Activated CD4-positive, alpha-beta T cell treated with anti-CD3 and anti-CD28 coated beads, Interleukin-10, Interleukin-2, amounts not matched to agents 100 ng/mL and 50 ng/mL, durations not matched to agents 16 hours and 8 hours (primary cell): Measurements from ENCODE around the gene OBP2B.
"Not testable (repeated sequence)": the region's sequence is repeated elsewhere in the genome, so short reads cannot be mapped to it uniquely, and the experiment has no call there.

Experiments
- DNase-seq: peaks from one replicate; pipeline ENCODE4 v3.0.0-alpha.2; 2020

OBP2B gene

GRCh38 chr9:133238272-133238850 lies 29.3 kb upstream of the OBP2B start:
- peak; percentile 43 for DNase-seq

GRCh38 chr9:133237035-133237731 lies 28.1 kb upstream of the OBP2B start:
- DNase-seq, result no peak

GRCh38 chr9:133236291-133237034 lies 27.4 kb upstream of the OBP2B start:
- DNase-seq, result not testable (repeated sequence)

GRCh38 chr9:133235549-133236222 lies 26.6 kb upstream of the OBP2B start:
- no peak for DNase-seq

- no peak for DNase-seq
Observed at GRCh38 chr9:133234577-133235322, 25.7 kb upstream of the OBP2B start.

- DNase-seq, result no peak
Observed at GRCh38 chr9:133233681-133234432, 24.8 kb upstream of the OBP2B start.

GRCh38 chr9:133231934-133232568 lies 23.0 kb upstream of the OBP2B start:
- DNase-seq, result not testable (repeated sequence)

- DNase-seq, result not testable (repeated sequence)
Observed at GRCh38 chr9:133230514-133230913, 21.5 kb upstream of the OBP2B start.

- no peak for DNase-seq
Observed at GRCh38 chr9:133230093-133230492, 21.0 kb upstream of the OBP2B start.

GRCh38 chr9:133228474-133229193 lies 19.6 kb upstream of the OBP2B start:
- not testable (repeated sequence) for DNase-seq

- not testable (repeated sequence) for DNase-seq
Observed at GRCh38 chr9:133227996-133228395, 18.9 kb upstream of the OBP2B start.

GRCh38 chr9:133227242-133227860 lies 18.3 kb upstream of the OBP2B start:
- DNase-seq, result no peak

- DNase-seq, result no peak
Observed at GRCh38 chr9:133226219-133227171, 17.4 kb upstream of the OBP2B start.

GRCh38 chr9:133225171-133226011 lies 16.3 kb upstream of the OBP2B start:
- no peak for DNase-seq

- no peak for DNase-seq
Observed at GRCh38 chr9:133224762-133225161, 15.7 kb upstream of the OBP2B start.

GRCh38 chr9:133223159-133223756 lies 14.2 kb upstream of the OBP2B start:
- DNase-seq, result not testable (repeated sequence)

- not testable (repeated sequence) for DNase-seq
Observed at GRCh38 chr9:133221994-133222393, 12.9 kb upstream of the OBP2B start.
